Bronchial epithelial cell (primary cell): ENCODE measurements around the gene SNAP29. TPM values are rescaled to one million over a fixed set of nuclear protein-coding genes. Genes with fewer than 3 reads are reported as not detected.

Experiments
- DNase-seq: peaks from one replicate; pipeline ENCODE4 v3.0.0-alpha.2; 2010; ENCODE audit warnings: low read depth
- FAIRE-seq: peaks from 2 replicates; lab custom pipeline; 2011; peaks lifted over from hg19 to GRCh38; lab: Jason Lieb, UNC
- H3K27me3 ChIP-seq: 2 replicates; pipeline ENCODE4 v1.5.1; 2011; ENCODE audit warnings: low read length; ENCODE audit not compliant: control insufficient read depth, insufficient read depth
- H3K36me3 ChIP-seq: 2 replicates; pipeline ENCODE4 v1.5.1; 2011; ENCODE audit warnings: low read length; ENCODE audit not compliant: control insufficient read depth, insufficient read depth
- H3K4me3 ChIP-seq: 2 replicates; pipeline ENCODE4 v1.5.1; 2011; ENCODE audit warnings: mild to moderate bottlenecking, low read depth, low read length, control low read depth
- total RNA-seq: library from RNA; depleted of rRNA; stranded (reverse); fragments of >200 nt; gene quantifications from 2 replicates; pipeline ENCODE4 v1.2.1, GENCODE V29; 2014
- TF ChIP-seq, protein P1 (sequence below): IDR thresholded peaks from 2 replicates; pipeline ENCODE4 v1.5.1; 2011; ENCODE audit warnings: mild to moderate bottlenecking, moderate library complexity, low read length, control low read depth, inconsistent platforms; ENCODE audit not compliant: insufficient read depth, severe bottlenecking

Gene SNAP29
- total RNA-seq, 1 donor from 2014 or later, result 3.7 TPM

DNA sequence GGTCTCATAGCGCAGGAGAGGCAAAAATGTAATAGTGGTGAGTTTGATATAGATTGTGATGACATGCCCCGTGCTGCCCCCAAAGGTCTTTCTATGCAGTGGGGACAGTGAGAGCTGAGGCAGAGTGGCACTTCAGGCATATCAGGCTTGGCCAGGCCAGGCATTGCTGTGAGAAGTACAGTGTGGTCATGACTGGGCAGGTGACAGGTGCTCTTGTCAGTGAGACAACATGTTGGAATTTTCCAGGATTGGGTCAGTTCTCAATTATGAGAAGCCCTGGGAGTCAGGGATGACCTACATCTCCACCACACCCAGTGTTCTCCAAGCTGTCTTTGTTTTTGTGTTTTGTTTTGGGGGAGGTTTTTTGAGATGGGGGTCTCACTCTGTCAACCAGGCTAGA lies 3.7 kb downstream of the SNAP29 start:
- no peaks in the 10 kb centered on the region for H3K27me3 ChIP-seq
- TF ChIP-seq, protein P1, sequence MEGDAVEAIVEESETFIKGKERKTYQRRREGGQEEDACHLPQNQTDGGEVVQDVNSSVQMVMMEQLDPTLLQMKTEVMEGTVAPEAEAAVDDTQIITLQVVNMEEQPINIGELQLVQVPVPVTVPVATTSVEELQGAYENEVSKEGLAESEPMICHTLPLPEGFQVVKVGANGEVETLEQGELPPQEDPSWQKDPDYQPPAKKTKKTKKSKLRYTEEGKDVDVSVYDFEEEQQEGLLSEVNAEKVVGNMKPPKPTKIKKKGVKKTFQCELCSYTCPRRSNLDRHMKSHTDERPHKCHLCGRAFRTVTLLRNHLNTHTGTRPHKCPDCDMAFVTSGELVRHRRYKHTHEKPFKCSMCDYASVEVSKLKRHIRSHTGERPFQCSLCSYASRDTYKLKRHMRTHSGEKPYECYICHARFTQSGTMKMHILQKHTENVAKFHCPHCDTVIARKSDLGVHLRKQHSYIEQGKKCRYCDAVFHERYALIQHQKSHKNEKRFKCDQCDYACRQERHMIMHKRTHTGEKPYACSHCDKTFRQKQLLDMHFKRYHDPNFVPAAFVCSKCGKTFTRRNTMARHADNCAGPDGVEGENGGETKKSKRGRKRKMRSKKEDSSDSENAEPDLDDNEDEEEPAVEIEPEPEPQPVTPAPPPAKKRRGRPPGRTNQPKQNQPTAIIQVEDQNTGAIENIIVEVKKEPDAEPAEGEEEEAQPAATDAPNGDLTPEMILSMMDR, result no peak
- FAIRE-seq, result no peak
- no peak for DNase-seq
- H3K36me3 ChIP-seq, result peaks cover 2% of the 10 kb centered on the region
- H3K4me3 ChIP-seq, result no peak overlapping the region

DNA sequence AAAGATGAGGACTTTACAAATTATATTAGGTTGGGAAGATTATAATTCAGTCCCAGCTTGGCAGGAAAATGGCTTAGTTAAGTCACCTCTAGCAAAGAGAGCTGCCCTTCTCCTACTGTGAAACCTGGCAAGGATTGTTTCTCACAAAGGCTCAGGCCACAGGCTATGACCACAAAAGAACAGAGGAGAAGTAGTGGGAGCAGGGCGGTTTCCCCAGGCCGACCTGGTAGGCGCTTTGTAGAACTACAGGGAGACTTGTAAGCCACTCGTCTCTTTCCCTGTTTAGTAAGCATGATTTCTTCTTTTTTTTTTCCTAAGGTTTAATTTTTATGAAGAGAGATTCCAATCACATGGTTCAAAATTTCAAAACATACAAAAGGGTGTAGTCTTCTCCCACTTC lies 4.6 kb downstream of the SNAP29 start:
- FAIRE-seq (no peak), DNase-seq (no peak)
- Histone ChIP-seq H3K27me3 (no peaks in the 10 kb centered on the region), H3K4me3 (no peak overlapping the region), H3K36me3 (peaks cover 2% of the 10 kb centered on the region)
- TF ChIP-seq, protein P1, result no peak

DNA sequence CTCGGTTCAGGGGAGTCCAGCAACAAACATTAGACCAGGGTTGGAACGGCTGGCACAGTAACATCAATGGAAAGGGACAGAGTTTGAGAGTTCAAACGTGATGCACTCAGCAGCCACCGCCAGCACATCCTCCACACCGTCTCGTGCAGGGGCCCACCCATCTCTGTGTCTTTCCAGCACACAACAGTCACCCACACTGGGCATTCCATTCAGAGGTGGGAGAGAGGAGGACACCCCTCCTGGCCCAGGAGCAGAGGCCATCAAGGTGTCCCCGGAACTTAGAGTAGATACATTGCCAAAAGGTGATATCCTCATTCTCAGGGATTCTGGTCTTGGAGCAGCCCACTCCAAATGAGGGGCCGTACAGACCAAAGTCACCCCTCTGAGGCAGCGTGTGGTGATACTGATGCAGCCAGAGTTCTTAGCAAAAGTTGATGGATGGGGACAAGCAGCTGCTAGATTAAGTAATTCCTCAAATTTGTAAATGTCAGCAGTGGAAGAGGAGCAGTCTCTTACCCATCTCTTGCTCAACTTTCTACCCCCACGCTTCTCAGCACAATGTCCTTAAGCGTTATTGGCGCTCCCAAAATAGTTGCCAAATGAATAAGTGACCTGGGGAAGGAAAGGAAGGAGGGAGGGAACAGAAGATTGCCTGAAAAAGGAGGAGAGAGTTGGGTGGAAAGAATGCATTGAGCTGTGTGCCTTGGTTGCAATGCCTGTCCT lies 5.5 kb downstream of the SNAP29 start:
- no peak for FAIRE-seq
- no peak overlapping the region for H3K4me3 ChIP-seq
- no peaks in the 10 kb centered on the region for H3K27me3 ChIP-seq
- no peak for DNase-seq
- TF ChIP-seq, protein P1, result no peak
- H3K36me3 ChIP-seq, result peaks cover 2% of the 10 kb centered on the region

DNA sequence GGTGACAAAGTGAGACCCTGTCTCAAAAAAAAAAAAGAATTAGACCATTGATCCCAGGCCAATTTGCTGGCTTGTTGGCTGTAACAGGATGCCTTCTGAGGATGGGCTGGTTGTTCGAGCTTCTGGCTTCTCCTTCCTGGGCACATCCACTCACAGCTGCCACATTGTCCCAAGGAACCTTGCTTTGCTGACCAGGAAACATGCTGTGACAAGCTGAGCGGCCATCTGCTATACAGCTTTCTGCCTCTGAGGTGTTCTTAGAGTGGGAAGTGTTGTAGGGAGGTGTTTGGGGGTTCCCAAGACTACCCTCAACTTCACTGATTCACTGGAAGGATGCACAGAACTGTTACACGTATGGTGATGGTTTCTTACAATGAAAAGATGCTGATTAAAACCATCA lies 6.5 kb downstream of the SNAP29 start:
- peaks cover 5% of the 10 kb centered on the region for H3K36me3 ChIP-seq
- H3K27me3 ChIP-seq, result no peaks in the 10 kb centered on the region
- TF ChIP-seq, protein P1, result no peak
- FAIRE-seq (peak; percentile 13), DNase-seq (no peak)
- H3K4me3 ChIP-seq, result no peak overlapping the region

DNA sequence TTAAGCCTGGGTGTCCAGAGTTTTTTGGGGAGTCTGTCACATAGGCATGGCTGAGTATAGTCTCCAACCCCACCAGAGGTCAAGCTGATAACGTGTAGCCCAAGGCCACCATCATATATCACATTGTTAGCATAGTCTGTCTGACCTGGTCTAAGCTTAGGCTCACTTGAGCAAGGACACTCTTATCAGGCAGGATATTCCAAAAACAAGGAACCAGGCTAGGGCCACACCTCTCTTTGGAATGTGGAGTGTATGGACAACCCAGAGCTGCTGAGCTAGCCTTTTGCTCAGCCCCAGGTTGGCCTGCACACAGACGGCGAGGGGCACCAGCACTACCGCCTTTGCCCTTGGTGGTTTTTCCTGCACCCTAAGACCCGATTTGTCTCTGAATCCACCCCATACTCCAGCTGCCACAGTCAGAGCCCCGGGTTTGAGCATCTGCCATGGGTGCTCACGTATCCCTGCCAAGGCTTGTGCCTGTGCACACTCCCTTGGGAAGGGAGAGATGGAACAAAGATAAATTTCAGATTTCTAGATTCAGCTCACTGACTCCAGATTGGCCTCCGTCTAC lies 7.2 kb downstream of the SNAP29 start:
- no peak overlapping the region for H3K4me3 ChIP-seq
- DNase-seq (no peak), FAIRE-seq (peak; percentile 85)
- no peaks in the 10 kb centered on the region for H3K27me3 ChIP-seq
- H3K36me3 ChIP-seq, result peaks cover 7% of the 10 kb centered on the region
- TF ChIP-seq, protein P1, result no peak
